Jurkat, Clone E6-1 (cell line): ENCODE data around the gene ZNF619.

Source experiments
- DNase-seq: peaks from one replicate; pipeline ENCODE4 v3.0.0-alpha.2; 2011; ENCODE audit warnings: low read depth, low spot score
- H3K4me3 ChIP-seq: 2 replicates; pipeline ENCODE4 v1.5.1; 2011; ENCODE audit warnings: mild to moderate bottlenecking, low read length, control low read depth, moderate library complexity

ZNF619 gene

GRCh38 chr3:40521254-40521653, 44.3 kb downstream of the ZNF619 start:
- H3K4me3 ChIP-seq: no peak overlapping the region

DNA sequence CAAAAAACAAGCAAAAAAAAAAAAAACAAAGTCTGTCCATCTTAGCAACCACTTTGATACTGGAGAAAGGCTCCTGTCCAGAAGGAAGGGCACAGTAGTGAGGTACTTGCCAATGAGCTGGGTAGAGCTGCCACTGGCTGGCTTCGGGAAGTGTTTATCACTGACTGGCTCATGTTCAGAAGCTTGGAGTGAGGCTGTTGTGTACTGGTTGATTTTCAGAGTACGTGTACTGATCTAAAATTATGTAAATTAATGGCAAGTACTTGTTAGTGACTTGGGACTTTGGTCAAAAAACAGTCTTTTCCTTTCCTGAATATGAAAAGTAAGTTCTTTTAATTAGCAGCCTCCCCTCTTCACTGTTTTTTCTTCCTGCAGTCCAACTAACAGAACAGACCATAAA, 46.9 kb downstream of the ZNF619 start:
- H3K4me3 ChIP-seq: no peak overlapping the region
- no peak for DNase-seq

More at GRCh38 chr3:40521254-40521653, 44.3 kb downstream of the ZNF619 start:
- no peak for DNase-seq

DNA sequence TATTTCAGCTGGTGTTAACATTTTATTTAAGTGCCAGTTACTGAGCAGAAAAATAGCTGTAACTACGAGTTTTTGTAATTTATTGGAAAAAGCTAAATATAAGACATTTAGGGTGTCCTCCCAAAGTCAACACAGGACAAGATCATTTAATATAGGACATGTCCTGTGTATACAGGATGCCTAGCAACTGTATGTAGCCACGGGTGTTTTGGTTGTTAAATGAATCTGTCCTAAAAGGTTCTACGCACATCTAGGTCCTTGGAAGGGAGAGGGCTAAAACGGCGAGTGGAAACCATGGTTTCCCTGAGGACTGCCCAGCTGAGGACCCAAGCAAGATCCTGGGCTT, 47.3 kb downstream of the ZNF619 start:
- DNase-seq: no peak
- peak overlapping the region; percentile 61 for H3K4me3 ChIP-seq

- H3K4me3 ChIP-seq: peak within 1 kb of the TSS; percentile 61
- peak; percentile 18 for DNase-seq
Measured at GRCh38 chr3:40524568-40525285, 47.8 kb downstream of the ZNF619 start, which contains the start of gene ZNF621. ZNF621 (plus strand) TSS chr3:40524960; CDS start chr3:40525841, 881 bp downstream.

GRCh38 chr3:40528426-40528825, 51.5 kb downstream of the ZNF619 start:
- DNase-seq: no peak
- no peak overlapping the region for H3K4me3 ChIP-seq

DNA sequence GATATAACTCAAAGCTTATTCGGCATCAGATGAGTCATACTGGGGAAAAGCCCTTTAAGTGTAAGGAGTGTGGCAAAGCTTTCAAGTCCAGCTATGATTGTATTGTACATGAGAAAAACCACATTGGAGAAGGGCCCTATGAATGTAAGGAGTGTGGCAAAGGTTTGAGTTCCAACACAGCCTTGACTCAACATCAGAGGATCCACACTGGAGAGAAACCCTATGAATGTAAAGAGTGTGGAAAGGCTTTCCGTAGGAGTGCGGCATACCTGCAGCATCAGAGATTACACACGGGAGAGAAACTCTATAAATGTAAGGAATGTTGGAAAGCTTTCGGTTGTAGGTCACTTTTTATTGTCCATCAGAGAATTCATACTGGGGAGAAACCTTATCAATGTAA, 55.3 kb downstream of the ZNF619 start:
- no peak for DNase-seq
- H3K4me3 ChIP-seq: no peak overlapping the region

DNA sequence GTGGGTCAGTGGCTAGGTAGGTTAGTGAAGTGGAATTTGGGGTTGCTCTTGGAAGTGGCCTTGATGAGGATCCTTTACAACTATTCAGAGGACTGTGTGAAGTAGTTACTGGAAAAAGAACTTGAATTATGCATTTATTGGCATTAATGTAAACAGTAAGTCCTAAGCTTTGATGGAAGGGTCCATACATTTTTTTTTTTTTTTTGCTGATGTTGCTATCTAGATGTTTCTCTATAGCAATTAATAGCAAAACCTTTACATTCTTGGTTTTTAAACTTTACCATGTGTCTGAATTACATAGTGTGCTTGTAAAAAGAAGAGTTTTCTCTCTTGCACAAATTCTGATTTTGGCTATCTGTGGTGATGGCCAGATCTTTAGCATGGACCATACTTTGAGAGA, 57.4 kb downstream of the ZNF619 start:
- DNase-seq: no peak
- H3K4me3 ChIP-seq: no peak overlapping the region
